Stimulated activated naive CD8-positive, alpha-beta T cell treated with anti-CD3 and anti-CD28 coated beads, Interleukin-15, Interleukin-2, amounts not matched to agents 100 ng/mL and 50 ng/mL, for 24 hours (primary cell): Measurements from ENCODE around the gene LONP2.
"Not testable (repeated sequence)": the region's sequence is repeated elsewhere in the genome, so short reads cannot be mapped to it uniquely, and the experiment has no call there.

Experiments used
- H3K27ac Mint-ChIP-seq: one replicate; pipeline ENCODE4 v1.8.0; 2021; ENCODE audit warnings: mild to moderate bottlenecking, mixed read lengths
- H3K27me3 Mint-ChIP-seq: one replicate; pipeline ENCODE4 v1.8.0; 2021; ENCODE audit warnings: mixed read lengths
- H3K36me3 Mint-ChIP-seq: one replicate; pipeline ENCODE4 v1.8.0; 2021; ENCODE audit warnings: low read depth, mixed read lengths
- H3K4me1 Mint-ChIP-seq: one replicate; pipeline ENCODE4 v1.8.0; 2021; ENCODE audit warnings: low read depth, mixed read lengths
- H3K4me3 Mint-ChIP-seq: one replicate; pipeline ENCODE4 v1.8.0; 2021; ENCODE audit warnings: mild to moderate bottlenecking, mixed read lengths
- H3K9me3 Mint-ChIP-seq: one replicate; pipeline ENCODE4 v1.8.0; 2021; ENCODE audit warnings: mixed read lengths

LONP2 gene

DNA sequence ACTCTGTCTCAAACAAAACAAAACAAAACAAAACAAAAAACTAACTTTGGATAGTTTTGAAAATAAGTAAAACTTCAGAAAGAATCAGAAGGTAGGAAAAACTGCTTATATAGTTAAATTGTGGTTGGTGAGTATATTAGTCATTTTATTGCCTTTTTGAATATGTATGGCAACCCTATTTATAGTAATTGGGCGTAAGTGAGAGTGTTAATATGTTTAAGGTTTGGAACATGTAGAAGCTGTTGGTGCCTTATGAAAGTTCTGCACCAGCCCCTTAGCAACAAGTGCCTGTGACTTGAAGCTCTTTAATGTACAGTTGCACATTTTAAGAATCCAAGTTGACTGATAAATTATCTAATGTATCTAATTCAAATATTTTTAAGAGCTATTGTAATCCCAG is 50.6 kb downstream of the LONP2 start:
- H3K27me3 Mint-ChIP-seq, result no peaks in the 10 kb centered on the region
- H3K9me3 Mint-ChIP-seq, result no peaks in the 10 kb centered on the region
- H3K4me3 Mint-ChIP-seq, result no peak overlapping the region
- H3K4me1 Mint-ChIP-seq, result no peaks in the 10 kb centered on the region
- H3K36me3 Mint-ChIP-seq, result peaks cover 43% of the 10 kb centered on the region
- no peak overlapping the region for H3K27ac Mint-ChIP-seq

- Mint-ChIP-seq H3K4me3 (no peak overlapping the region), H3K36me3 (peaks cover 43% of the 10 kb centered on the region), H3K27me3 (no peaks in the 10 kb centered on the region), H3K9me3 (no peaks in the 10 kb centered on the region), H3K4me1 (no peaks in the 10 kb centered on the region), H3K27ac (peak overlapping the region; percentile 3)
Observed at GRCh38 chr16:48295488-48296281, 51.6 kb downstream of the LONP2 start.

DNA sequence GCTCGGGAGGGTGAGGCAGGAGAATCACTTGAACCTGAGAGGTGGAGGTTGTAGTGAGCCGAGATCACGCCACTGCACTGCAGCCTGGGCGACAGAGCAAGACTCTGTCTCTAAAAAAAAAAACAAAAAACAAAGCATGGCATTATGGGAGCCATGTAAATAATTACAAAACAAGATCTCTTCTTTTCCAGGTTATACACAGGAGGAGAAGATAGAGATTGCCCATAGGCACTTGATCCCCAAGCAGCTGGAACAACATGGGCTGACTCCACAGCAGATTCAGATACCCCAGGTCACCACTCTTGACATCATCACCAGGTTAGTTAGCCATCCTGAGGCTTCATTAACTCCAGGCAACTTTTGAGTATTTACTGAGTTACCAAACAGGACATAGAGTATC is 55.4 kb downstream of the LONP2 start:
- Mint-ChIP-seq H3K4me1 (no peaks in the 10 kb centered on the region), H3K4me3 (no peak overlapping the region), H3K27ac (no peak overlapping the region), H3K27me3 (no peaks in the 10 kb centered on the region), H3K36me3 (peaks cover 53% of the 10 kb centered on the region), H3K9me3 (no peaks in the 10 kb centered on the region)

GRCh38 chr16:48300391-48300856 is 56.3 kb downstream of the LONP2 start:
- peaks cover 56% of the 10 kb centered on the region for H3K36me3 Mint-ChIP-seq
- H3K9me3 Mint-ChIP-seq, result no peaks in the 10 kb centered on the region
- no peaks in the 10 kb centered on the region for H3K4me1 Mint-ChIP-seq
- H3K27me3 Mint-ChIP-seq, result no peaks in the 10 kb centered on the region
- no peak overlapping the region for H3K4me3 Mint-ChIP-seq
- peak overlapping the region; percentile 23 for H3K27ac Mint-ChIP-seq

DNA sequence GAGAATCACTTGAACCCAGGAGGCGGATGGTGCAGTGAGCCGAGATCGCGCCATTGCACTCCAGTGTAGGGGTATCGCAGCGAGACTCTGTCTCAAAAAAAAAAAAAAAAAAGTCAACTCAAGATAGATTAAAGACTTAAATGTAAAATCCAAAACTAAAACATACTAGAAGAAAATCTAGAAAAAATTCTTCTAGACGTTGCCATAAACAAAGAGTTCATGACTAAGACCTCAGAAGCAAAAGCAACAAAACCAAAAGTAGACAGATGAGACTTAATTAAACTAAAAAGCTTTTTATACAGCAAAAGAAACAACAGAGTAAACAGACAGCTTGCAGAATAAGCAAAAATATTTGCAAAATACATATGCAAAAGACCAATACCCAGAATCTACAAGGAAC is 64.4 kb downstream of the LONP2 start:
- H3K27ac Mint-ChIP-seq, result no peak overlapping the region

GRCh38 chr16:48310908-48311641 is 67.0 kb downstream of the LONP2 start:
- peaks cover 33% of the 10 kb centered on the region for H3K9me3 Mint-ChIP-seq
- no peaks in the 10 kb centered on the region for H3K27me3 Mint-ChIP-seq
- no peak overlapping the region for H3K4me3 Mint-ChIP-seq
- H3K36me3 Mint-ChIP-seq, result peaks cover 93% of the 10 kb centered on the region
- H3K4me1 Mint-ChIP-seq, result peaks cover 9% of the 10 kb centered on the region
- H3K27ac Mint-ChIP-seq, result no peak overlapping the region

More for the DNA sequence above, 64.4 kb downstream of the LONP2 start:
- Mint-ChIP-seq H3K27me3 (no peaks in the 10 kb centered on the region), H3K4me1 (peaks cover 5% of the 10 kb centered on the region), H3K9me3 (peaks cover 30% of the 10 kb centered on the region), H3K36me3 (peaks cover 90% of the 10 kb centered on the region), H3K4me3 (no peak overlapping the region)

- H3K4me1 Mint-ChIP-seq, result peaks cover 30% of the 10 kb centered on the region
- peaks cover 83% of the 10 kb centered on the region for H3K36me3 Mint-ChIP-seq
- not testable (repeated sequence) for H3K4me3 Mint-ChIP-seq, H3K27me3 Mint-ChIP-seq, H3K27ac Mint-ChIP-seq
- peaks cover 24% of the 10 kb centered on the region for H3K9me3 Mint-ChIP-seq
Observed at GRCh38 chr16:48313905-48314304, 69.8 kb downstream of the LONP2 start.

- Mint-ChIP-seq H3K36me3 (peaks cover 53% of the 10 kb centered on the region), H3K4me3 (no peak overlapping the region), H3K4me1 (peaks cover 30% of the 10 kb centered on the region), H3K27me3 (no peaks in the 10 kb centered on the region), H3K9me3 (peaks cover 10% of the 10 kb centered on the region), H3K27ac (no peak overlapping the region)
Observed at GRCh38 chr16:48317026-48317425, 72.9 kb downstream of the LONP2 start.

DNA sequence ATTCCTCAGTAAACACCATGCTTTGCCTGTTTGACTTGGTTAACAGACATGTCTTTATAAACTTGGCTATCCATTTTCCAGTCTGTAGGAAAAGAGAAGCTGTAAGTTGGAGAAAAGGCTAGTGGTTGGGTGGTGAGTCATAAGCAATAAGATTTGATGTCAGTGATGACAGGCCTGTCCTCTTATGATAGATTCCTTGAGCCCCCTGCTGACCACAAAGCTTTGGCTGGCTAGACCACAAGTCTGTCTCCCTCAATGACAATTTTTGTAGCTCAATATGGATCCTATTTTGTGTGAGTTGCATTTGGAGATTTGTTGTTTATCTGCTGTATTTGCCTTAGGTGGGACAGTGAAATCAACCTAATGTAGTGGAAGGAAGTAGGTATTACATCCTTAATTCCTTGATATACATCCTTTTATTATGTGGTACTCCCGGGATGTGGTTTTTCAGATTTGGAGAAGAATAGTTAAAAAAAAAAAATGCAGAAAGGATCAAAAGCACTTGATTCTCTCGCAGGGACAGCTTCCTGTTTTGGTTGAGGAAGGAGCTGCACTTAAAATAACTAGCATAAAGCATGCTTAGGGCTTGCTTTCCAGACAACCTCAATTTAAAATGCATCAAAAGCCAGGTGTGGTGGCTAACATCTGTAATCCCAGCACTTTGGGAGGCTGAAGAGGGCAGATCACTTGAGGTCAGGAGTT is 73.7 kb downstream of the LONP2 start:
- Mint-ChIP-seq H3K4me3 (peak overlapping the region; percentile 45), H3K9me3 (peaks cover 4% of the 10 kb centered on the region), H3K36me3 (peaks cover 50% of the 10 kb centered on the region), H3K4me1 (peaks cover 30% of the 10 kb centered on the region), H3K27ac (peak overlapping the region; percentile 73), H3K27me3 (no peaks in the 10 kb centered on the region)

- Mint-ChIP-seq H3K27me3 (no peaks in the 10 kb centered on the region), H3K27ac (peak overlapping the region; percentile 72), H3K9me3 (peaks cover 4% of the 10 kb centered on the region), H3K4me3 (peak overlapping the region; percentile 23), H3K4me1 (peaks cover 32% of the 10 kb centered on the region), H3K36me3 (peaks cover 47% of the 10 kb centered on the region)
Observed at GRCh38 chr16:48318630-48319029, 74.5 kb downstream of the LONP2 start.

- Mint-ChIP-seq H3K27ac (no peak overlapping the region), H3K9me3 (no peaks in the 10 kb centered on the region), H3K4me3 (no peak overlapping the region), H3K27me3 (no peaks in the 10 kb centered on the region), H3K36me3 (peaks cover 45% of the 10 kb centered on the region), H3K4me1 (peaks cover 32% of the 10 kb centered on the region)
Observed at GRCh38 chr16:48321317-48322036, 77.4 kb downstream of the LONP2 start.

DNA sequence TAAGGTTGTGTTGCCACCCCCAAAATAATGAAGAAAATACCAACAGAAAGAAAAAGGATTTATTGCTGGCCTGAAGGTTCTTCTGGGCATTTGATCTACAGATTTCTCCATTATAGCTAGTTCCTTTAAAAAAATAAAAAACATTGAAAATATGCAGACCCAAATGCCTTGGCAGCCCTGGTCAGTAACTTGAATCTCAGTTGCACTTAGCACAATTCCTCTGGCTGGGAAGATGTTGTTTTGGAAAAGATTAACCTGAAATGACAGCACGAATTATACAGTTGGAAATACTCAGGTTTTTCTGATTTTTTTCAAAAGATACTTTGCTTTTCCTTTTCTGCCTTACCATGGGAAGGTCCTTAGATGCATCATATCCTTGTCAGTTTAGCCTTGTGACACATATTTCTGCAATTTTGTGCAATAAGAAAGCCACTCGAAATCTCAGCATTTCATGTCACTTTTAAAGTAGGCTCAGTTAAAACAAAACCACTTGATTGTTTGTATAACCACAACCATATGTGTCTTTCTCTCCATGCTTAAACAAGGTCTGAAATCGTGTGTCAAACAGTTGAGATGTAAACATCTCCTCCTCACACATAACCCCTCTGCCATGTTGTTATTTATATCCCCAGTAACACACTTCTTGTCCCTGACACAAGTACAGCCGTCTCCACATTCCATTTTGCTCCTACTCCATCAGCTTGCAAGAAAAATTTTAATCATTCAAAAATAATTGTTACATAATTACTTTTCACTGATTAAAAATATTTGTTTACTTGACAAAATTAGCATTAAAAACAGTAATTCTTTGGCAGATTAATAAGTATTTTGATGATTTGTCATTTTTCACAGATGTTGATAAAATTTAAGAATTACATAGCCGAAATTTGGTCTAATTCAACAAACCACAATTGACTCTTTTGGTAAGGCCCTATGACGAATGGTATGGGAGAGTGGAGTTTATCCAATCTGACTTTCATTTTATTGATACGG is 80.0 kb downstream of the LONP2 start:
- Mint-ChIP-seq H3K4me3 (no peak overlapping the region), H3K9me3 (no peaks in the 10 kb centered on the region), H3K4me1 (peaks cover 13% of the 10 kb centered on the region), H3K27me3 (no peaks in the 10 kb centered on the region), H3K27ac (no peak overlapping the region), H3K36me3 (peaks cover 33% of the 10 kb centered on the region)

DNA sequence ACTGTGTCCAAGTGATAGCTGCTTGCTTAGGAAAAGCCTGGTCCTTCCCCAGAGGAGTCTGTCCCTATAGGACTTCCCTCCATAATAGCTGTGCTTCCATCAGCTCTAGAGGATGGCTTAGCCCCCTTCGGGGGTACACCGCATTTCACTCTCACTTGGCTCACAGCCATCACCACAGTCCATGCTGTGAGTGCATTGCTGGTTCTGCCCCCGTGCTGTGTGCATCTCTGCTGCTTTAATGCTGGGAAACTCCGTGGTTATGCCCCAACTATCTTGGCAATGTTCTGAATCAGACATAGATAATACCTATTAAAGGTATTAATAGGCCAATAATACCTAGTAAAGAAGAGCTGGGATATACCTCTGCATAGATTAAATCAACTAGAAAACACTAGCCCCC is 82.8 kb downstream of the LONP2 start:
- no peak overlapping the region for H3K4me3 Mint-ChIP-seq

More for the DNA sequence above, 82.8 kb downstream of the LONP2 start:
- Mint-ChIP-seq H3K27me3 (no peaks in the 10 kb centered on the region), H3K4me1 (peaks cover 16% of the 10 kb centered on the region), H3K9me3 (no peaks in the 10 kb centered on the region), H3K36me3 (peaks cover 39% of the 10 kb centered on the region), H3K27ac (no peak overlapping the region)
